H1 (cell line): ENCODE data around the gene CRABP2.

Experiments used
- CEBPB ChIP-seq: IDR thresholded peaks from 2 replicates; pipeline ENCODE4 v1.6.1; 2012; ENCODE audit warnings: low read depth, low read length
- GTF2F1 ChIP-seq: IDR thresholded peaks from 2 replicates; pipeline ENCODE4 v1.6.1; 2012; ENCODE audit warnings: low read depth, low read length, improper control_type of control experiment, borderline replicate concordance
- PHF8 ChIP-seq: fragments of 200-600 bp; sonication (generic); conservative IDR thresholded peaks from 2 replicates; pipeline ENCODE4 v1.7.1; 2012; ENCODE audit warnings: low read depth, mild to moderate bottlenecking, inconsistent platforms, low read length, moderate library complexity
- POLR2A ChIP-seq, 2 experiments: IDR thresholded peaks; 1 replicate in 1 of 2; 2 replicates in 1 of 2; pipeline ENCODE4 v1.6.1; 2011; ENCODE audit warnings: low read depth in 2 of 2, low read length in 2 of 2, mild to moderate bottlenecking in 2 of 2; ENCODE audit errors: control extremely low read depth in 1 of 2
- RXRA ChIP-seq: IDR thresholded peaks from 2 replicates; pipeline ENCODE4 v1.6.1; 2011; ENCODE audit warnings: low read depth, mild to moderate bottlenecking, low read length, moderate library complexity; ENCODE audit not compliant: insufficient read depth

- TF ChIP-seq POLR2A (IDR thresholded peaks at IDR 0.05; ENCODE audit: control extremely low read depth in 1 of 2, low read depth in 2 of 2, low read length in 2 of 2) (no peak), RXRA (no peak), GTF2F1 (no peak), PHF8 (no peak), CEBPB (no peak)
Observed at GRCh38 chr1:156655151-156655903, 50.1 kb downstream of the CRABP2 start.
